OCI-LY7 (cell line): Measurements from ENCODE around the gene PMIS2. TPM values are rescaled to one million over a fixed set of nuclear protein-coding genes. Genes with fewer than 3 reads are reported as not detected.

Experiments
- BruUV-seq: library from RNA; stranded (reverse); fragments of 400-500 nt; replicated peaks from 2 replicates; lab custom pipeline; 2021; lab: Mats Ljungman, UMichigan
- CTCF ChIA-PET: fragments of 300-600 bp; sonication (Branson Sonifier 250); formaldehyde crosslinking; loops from one replicate; lab custom pipeline; 2022; ENCODE audit warnings: antibody characterized with exemption; ENCODE audit not compliant: unreplicated experiment; lab: Charles Lee
- POLR2A ChIA-PET: fragments of 300-600 bp; sonication (Branson Sonifier 250); formaldehyde crosslinking; loops from one replicate; lab custom pipeline; 2022; ENCODE audit warnings: antibody characterized with exemption; lab: Charles Lee
- DNase-seq: peaks from one replicate; pipeline ENCODE4 v3.0.0-alpha.2; 2015; ENCODE audit warnings: low spot score
- H2AFZ ChIP-seq: fragments of 200-600 bp; sonication (generic), shearing (Covaris generic); 2 replicates; pipeline ENCODE4 v1.6.1; 2014; ENCODE audit warnings: mild to moderate bottlenecking, antibody characterized with exemption, low read length, moderate library complexity
- H3K27ac ChIP-seq: fragments of 200-600 bp; sonication (generic); 2 replicates; pipeline ENCODE4 v1.5.1; 2014; ENCODE audit warnings: mixed run types, low read depth, mild to moderate bottlenecking, moderate library complexity, low read length, inconsistent platforms; ENCODE audit not compliant: poor library complexity, severe bottlenecking
- H3K36me3 ChIP-seq: fragments of 200-600 bp; sonication (generic); 2 replicates; pipeline ENCODE4 v1.6.1; 2014; ENCODE audit warnings: mild to moderate bottlenecking, antibody characterized with exemption, low read length, moderate library complexity, mixed read lengths; ENCODE audit not compliant: insufficient read depth
- H3K4me1 ChIP-seq: fragments of 200-600 bp; sonication (generic); 2 replicates; pipeline ENCODE4 v1.5.1; 2014; ENCODE audit warnings: mild to moderate bottlenecking, low read length; ENCODE audit not compliant: insufficient read depth, poor library complexity, severe bottlenecking
- H3K4me2 ChIP-seq: fragments of 200-600 bp; sonication (generic); 2 replicates; pipeline ENCODE4 v1.6.1; 2014; ENCODE audit warnings: mild to moderate bottlenecking, low read length
- H3K4me3 ChIP-seq: fragments of 200-600 bp; sonication (generic); 2 replicates; pipeline ENCODE4 v1.5.1; 2014; ENCODE audit warnings: mild to moderate bottlenecking, low read depth, low read length; ENCODE audit not compliant: poor library complexity, severe bottlenecking
- H3K79me2 ChIP-seq: fragments of 200-600 bp; sonication (generic); 2 replicates; pipeline ENCODE4 v1.6.1; 2016; ENCODE audit warnings: low read depth, mild to moderate bottlenecking, low read length, moderate library complexity, mixed read lengths; ENCODE audit not compliant: insufficient read depth
- H3K9me2 ChIP-seq: fragments of 200-600 bp; sonication (generic); 2 replicates; pipeline ENCODE4 v1.6.1; 2016; ENCODE audit warnings: mild to moderate bottlenecking, low read length, mixed read lengths; ENCODE audit not compliant: insufficient read depth
- H3K9me3 ChIP-seq: fragments of 200-600 bp; sonication (generic); 2 replicates; pipeline ENCODE4 v1.6.1; 2014; ENCODE audit warnings: mild to moderate bottlenecking, mixed run types, low read length, mixed read lengths
- H4K20me1 ChIP-seq: fragments of 200-600 bp; sonication (generic); 2 replicates; pipeline ENCODE4 v1.6.1; 2014; ENCODE audit warnings: mild to moderate bottlenecking, antibody characterized with exemption, low read length, moderate library complexity, mixed read lengths; ENCODE audit not compliant: insufficient read depth
- CTCF ChIP-seq: fragments of 200-600 bp; sonication (generic); conservative IDR thresholded peaks from 2 replicates; pipeline ENCODE4 v1.5.1; 2014; ENCODE audit warnings: mild to moderate bottlenecking, antibody characterized with exemption, low read length, moderate library complexity, mixed read lengths
- EZH2phosphoT487 ChIP-seq: fragments of 200-600 bp; sonication (generic); IDR thresholded peaks from 2 replicates; pipeline ENCODE4 v1.6.1; 2018; ENCODE audit warnings: low read depth, borderline replicate concordance, mild to moderate bottlenecking, mixed run types, antibody characterized with exemption, low read length, moderate library complexity, mixed read lengths
- intact Hi-C: fragments of 100-400 bp; cut with micrococcal nuclease; formaldehyde crosslinking; loops from one replicate; pipeline ENCODE4 v1.10.0; 2022; ENCODE audit not compliant: unreplicated experiment
- total RNA-seq, 2 experiments: library from RNA; depleted of rRNA in 1 of 2; stranded (reverse); fragments of >200 nt in 1 of 2; shearing (Covaris generic) in 1 of 2; gene quantifications; 2 replicates each; pipeline ENCODE4 v1.2.3, GENCODE V29; 2014 to 2022

The PMIS2 gene
- total RNA-seq, 2 experiments from 2014 or later: not detected

DNA sequence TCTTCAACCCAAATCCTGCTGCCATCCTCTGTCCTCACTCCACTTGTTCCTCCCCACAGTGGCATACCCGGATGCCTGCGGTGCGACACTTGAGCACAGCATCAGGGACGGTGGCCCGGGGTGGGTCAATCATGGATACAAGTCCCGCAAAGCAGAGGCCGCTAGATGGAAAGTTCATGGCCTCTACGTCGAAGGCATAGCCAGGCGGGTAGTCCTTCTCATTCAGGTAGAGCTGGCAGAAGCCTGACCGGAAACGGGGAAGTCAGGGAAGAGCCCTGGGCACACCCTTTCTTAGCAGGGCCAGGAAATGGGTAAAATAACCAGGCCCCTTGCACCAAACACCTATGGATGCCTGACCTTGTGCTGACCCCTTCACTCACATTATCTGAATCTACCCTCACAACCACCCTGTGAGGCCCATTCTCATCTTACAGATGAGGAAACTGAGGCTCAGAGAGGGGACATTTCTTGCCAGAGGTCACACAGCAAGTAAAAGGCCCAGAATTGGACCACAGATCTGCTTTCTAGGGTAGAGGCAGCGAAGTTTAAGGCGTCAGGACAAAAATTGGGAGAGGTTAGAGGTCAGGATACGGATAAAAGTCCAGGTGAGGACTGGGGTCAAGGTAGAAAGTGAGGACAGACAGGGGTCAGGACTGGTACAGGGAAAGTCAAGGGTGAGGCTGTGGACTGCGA is 29.0 kb upstream of the PMIS2 start:
- CTCF ChIA-PET: interaction anchor here (0.5 kb wide), 1 partner anchor 136 kb away, joined by 5 read pairs; no protein-coding TSS in a partner anchor
- Histone ChIP-seq H3K9me2 (no peaks in the 10 kb centered on the region), H3K4me3 (no peak overlapping the region), H2AFZ (no peak overlapping the region), H3K27ac (no peak overlapping the region), H3K36me3 (no peaks in the 10 kb centered on the region), H3K79me2 (no peaks in the 10 kb centered on the region), H3K4me1 (peaks cover 18% of the 10 kb centered on the region), H3K4me2 (no peak overlapping the region), H3K9me3 (no peaks in the 10 kb centered on the region), H4K20me1 (no peaks in the 10 kb centered on the region)
- no TSS peak for BruUV-seq
- intact Hi-C loops: loop anchor here (5.0 kb wide), 1 partner anchor 70 kb away; the partner anchor contains the start of gene RBM42
- TF ChIP-seq EZH2phosphoT487 (no peak), CTCF (no peak)
- DNase-seq: no peak
- POLR2A ChIA-PET: interaction anchor here (1.2 kb wide), 1 partner anchor 91 kb away, joined by 3 read pairs; the partner anchor contains the start of gene COX6B1

DNA sequence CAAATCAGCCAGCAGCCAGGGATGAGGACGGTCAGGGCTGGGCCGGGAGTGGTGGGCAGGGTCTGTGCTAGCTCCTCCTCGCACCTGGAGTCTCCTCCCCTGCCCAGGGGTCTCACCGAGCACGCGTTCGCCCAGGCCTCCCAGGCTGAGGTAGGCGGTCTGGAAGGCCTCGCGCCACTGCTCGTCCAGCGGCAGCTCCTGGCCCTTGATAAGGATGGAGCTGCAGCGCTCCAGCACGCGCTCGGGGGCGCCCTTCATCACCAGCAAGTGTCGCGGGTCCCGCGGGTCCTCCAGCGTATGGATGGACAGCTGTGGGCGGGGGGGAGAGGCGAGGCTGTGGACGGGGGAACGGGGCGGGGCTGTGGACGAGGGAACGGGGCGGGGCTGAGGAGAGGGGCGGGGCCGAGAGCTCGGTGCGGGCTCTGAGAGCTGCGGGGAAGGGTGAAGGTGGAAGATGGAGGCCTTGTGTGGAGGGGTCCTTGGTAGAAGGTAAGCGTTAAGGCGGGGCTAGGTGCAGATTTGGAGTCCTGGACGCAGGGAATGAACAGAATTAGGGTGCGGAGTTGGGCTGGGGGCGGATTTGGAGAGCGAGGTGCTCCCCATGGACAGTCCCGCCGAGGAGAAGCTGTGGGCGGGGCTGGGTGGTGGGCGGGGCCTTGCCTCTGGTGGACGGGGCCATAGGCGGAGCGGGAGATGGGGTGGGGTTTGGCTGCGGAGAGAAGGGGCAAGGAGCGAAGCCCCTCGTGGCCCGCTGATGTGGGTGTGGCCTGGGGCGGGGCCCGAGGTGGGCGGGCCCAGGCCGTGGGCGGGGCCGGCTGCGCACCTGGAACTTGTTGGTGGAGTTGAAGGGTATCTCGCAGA is 28.2 kb upstream of the PMIS2 start:
- H3K9me2 ChIP-seq: no peaks in the 10 kb centered on the region
- peak overlapping the region; percentile 45 for H3K4me2 ChIP-seq
- H4K20me1 ChIP-seq: no peaks in the 10 kb centered on the region
- TF ChIP-seq EZH2phosphoT487: no peak
- TF ChIP-seq CTCF: no peak
- POLR2A ChIA-PET: interaction anchor here (0.6 to 1.2 kb wide), 3 partner anchors 31 to 90 kb away, joined by 3 read pairs; partner anchors contain the start of genes COX6B1 and HAUS5
- CTCF ChIA-PET: interaction anchor here (0.6 to 0.7 kb wide), 3 partner anchors 30 to 116 kb away, joined by 3 to 10 read pairs (median 9); no protein-coding TSS in a partner anchor
- H2AFZ ChIP-seq: no peak overlapping the region
- no TSS peak for BruUV-seq
- H3K9me3 ChIP-seq: no peaks in the 10 kb centered on the region
- intact Hi-C loops: loop anchor here (5.0 kb wide), 1 partner anchor 70 kb away; the partner anchor contains the start of gene RBM42
- H3K79me2 ChIP-seq: no peaks in the 10 kb centered on the region
- H3K4me1 ChIP-seq: peaks cover 18% of the 10 kb centered on the region
- no peak overlapping the region for H3K4me3 ChIP-seq
- peak; percentile 35 for DNase-seq
- no peak overlapping the region for H3K27ac ChIP-seq
- H3K36me3 ChIP-seq: no peaks in the 10 kb centered on the region
